GM12873 (cell line): ENCODE data around the gene TMEM271.

Experiments used
- CTCF ChIP-seq: IDR thresholded peaks from 2 replicates; pipeline ENCODE4 v1.5.1; 2012; ENCODE audit warnings: low read depth, mild to moderate bottlenecking, moderate library complexity, low read length, control low read depth; ENCODE audit not compliant: insufficient read depth; ENCODE audit errors: missing control alignments

Gene TMEM271

GRCh38 chr4:581181-581580 lies 5.1 kb upstream of the TMEM271 start:
- TF ChIP-seq CTCF = no peak

DNA sequence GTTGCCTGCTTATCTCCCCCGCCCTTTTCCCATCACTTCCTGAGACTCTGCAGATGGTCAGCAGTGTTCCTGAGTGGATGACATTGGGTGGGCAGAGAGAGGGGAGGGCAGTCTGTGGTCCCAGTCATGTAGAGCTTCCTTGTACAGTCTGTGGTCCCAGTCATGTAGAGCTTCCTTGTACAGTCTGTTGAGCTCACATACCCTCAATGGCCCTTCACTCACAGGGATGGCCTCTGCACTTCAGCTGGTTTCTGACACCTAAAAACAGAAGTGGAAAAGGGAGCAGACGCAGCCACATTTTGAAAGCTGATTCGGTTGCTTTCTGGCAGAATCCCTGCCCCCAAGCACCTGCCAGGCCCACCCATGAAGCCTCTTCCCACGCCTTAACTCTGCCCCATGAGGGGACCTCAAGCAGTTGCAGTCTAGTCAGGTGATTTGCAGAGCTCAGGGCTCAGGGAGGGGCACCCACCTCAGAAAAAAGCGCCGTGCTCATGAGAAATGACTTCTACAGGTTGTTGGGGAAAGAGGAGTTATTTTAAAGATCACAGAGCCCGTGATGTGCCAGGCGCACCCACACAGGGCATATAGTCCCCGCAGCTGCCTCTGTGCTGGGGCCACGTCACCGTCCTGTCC lies 3.6 kb upstream of the TMEM271 start:
- no peak for TF ChIP-seq CTCF

DNA sequence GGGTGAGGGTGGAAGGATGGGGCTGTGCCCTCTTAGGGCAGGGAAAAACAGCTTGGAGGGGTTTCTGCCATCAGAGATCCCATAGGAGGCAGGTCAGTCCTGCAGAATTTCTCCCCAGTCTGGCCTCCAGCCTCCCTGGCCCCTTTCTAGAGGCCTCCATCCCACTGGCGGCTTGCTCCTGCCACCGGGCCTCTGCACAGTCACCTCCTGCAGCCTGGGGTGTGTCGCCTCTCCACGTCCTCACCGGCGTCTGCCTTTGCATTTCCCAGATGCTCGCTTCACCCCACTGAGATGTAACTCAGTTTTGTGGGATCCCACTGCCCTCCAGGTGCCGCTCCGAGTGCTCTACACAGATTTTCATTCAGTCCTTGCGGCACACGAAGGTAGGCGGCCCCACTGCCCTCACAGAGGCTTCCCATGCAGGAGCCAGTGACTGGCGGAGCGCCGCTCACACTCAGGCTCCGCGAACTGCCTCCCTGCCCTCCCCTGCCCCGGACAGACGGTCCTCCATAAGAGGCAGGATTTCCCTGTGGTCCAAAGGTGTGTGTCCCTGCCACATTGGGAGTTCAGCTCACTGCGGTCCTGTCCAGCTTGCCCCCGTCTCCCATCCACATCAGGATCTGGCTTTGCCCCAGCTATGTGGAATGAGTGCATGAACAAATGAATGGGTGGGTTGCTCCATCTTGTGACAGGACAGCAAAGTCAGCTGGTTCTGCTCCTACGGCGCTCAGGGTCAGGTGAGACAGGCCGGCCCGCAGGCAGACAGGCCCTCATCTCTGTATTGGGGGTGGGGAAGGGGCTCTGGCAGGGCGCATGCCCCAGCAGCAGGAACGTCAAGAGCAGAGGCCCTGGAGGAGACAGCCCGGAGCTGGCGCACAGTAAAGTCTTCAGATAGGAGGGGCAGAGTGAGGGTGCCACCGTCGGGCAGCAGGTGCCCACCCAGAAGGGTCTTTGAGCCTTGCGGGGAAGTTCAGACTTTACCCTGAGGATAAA lies 2.7 kb upstream of the TMEM271 start:
- TF ChIP-seq CTCF = no peak

DNA sequence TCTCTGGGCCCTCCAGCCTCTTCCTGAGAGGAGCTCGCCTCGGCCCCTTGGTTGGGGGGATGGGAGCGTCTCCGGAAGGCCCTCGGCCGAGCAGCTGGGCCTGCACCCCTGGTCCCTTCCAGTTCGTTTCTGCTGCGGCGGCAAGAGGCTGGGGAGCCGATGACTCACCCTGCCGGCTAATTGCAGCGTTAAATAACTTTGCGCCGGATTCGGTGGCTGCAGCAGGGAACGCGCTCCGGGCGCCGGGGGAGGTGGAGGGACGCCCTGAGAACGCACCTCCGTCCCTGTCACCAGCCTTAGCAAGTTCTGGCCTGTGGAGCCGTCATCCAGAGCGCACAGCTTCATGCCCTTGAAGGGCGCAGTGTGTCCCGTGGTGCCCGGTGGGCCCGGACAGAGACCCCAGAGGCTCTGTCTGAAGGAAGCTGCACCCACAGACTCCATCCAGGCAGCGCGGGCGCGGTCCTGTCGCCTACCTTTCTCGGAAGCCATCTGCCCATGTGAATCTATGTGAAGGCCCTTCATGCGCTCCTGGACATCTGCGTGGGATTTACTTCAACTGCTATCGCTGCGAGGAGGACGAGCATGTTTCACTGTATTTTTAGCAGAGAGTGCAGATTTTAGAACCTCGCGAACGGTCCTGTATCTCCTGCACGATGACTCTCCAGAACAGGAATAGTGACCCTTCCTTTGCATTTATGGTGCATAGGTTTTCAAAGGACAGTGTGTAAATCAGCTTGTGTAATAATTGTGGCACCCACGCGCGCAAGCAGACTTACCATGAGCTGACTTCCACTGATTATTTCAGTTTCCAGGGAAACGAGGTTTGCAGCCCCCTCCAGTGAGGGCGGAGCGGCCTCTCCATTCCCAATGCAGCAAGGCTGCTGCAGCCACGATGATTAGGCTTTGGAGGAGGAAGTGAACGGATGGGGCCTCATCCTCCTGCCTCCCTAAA lies 1.7 kb upstream of the TMEM271 start:
- no peak for TF ChIP-seq CTCF

DNA sequence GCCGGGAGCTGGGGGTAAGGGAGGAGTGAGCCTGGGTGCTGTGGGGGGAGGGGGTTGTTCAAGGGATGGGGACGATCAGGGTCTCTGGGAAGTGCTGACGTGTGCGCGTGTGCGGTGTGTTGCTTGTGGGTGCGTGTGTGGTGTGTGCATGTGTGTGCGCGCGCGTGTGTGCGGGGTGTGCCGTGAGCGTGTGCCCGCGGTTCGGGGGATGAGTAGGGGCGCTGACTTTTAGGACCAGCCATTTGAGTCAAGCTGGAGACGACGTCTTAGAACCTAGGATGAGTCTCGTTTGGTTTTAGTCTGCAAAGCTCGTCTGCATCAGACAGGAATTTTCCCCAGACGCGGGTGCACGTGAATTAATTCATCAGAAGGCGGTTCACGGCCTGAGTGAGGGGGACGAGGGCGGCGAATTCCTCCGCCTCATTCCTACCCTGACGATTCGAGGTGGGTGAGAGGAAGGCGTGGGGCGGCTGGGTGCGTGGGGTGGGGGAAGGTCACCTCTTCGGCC lies 950 bp upstream of the TMEM271 start:
- no peak for TF ChIP-seq CTCF

DNA sequence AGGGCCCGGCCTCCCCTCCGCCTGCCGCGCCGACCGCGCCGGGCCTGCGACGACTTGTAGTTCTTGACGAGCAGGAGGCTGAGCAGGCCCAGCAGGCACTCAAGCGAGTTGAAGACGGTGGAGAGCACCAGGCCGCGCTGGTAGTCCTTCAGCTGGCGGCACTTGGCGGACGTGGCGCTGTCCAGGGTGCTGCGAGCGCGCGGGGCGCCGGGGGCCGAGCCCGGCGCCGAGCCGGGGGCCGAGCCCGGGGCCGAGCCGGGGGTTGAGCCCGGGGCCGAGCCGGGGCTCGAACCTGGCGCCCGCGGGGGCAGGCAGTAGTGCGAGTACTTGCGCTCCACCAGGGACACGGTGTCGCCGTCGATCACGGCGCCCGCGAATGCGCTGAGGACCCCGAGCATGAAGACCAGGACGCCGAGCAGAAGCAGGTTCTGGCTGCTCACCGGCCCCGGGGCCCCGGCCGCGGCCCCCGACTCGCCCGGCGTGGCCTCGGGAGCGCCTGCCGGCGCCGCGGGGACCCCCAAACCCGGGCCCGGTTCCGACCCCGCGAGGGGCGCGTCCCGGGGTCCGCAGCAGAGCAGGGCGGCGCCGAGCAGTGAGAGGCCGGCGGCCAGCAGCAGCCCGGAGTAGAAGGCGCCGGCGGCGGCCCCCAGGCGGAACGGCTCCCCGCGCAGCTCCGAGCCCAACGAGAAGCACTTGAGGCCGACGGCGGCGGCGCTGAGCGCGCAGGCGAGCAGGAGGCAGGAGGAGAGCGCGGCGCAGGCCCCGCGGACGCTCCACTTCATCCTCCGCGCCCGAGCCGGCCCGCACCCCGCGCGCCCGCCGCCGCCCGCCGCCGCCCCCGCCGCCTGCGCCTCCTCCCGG lies 584 bp downstream of the TMEM271 start:
- TF ChIP-seq CTCF = no peak
